Activated effector memory CD4-positive, alpha-beta T cell treated with anti-CD3 and anti-CD28 coated beads, Interleukin-2, amount 50 U/mL, for 16 hours (primary cell): Measurements from ENCODE around the gene RCOR2.
A peak's percentile ranks its signal among the peaks of the same experiment; 100 is the strongest.
"Not testable (repeated sequence)": the region's sequence is repeated elsewhere in the genome, so short reads cannot be mapped to it uniquely, and the experiment has no call there.

Experiments used
- DNase-seq: peaks from one replicate; pipeline ENCODE4 v3.0.0-alpha.2; 2020

Gene RCOR2

GRCh38 chr11:63875506-63876065 is 41.4 kb downstream of the RCOR2 start:
- DNase-seq: no peak

- DNase-seq: no peak
Measured at GRCh38 chr11:63874511-63874910, 42.5 kb downstream of the RCOR2 start.

- no peak for DNase-seq
Measured at GRCh38 chr11:63873311-63873710, 43.7 kb downstream of the RCOR2 start.

- DNase-seq: no peak
Measured at GRCh38 chr11:63872800-63873197, 44.2 kb downstream of the RCOR2 start.

GRCh38 chr11:63871962-63872799 is 44.8 kb downstream of the RCOR2 start:
- DNase-seq: peak; percentile 66

- no peak for DNase-seq
Measured at GRCh38 chr11:63870351-63871140, 46.4 kb downstream of the RCOR2 start.

- DNase-seq: peak; percentile 70
Measured at GRCh38 chr11:63869683-63870082, 47.3 kb downstream of the RCOR2 start.

GRCh38 chr11:63869171-63869591 is 47.8 kb downstream of the RCOR2 start:
- no peak for DNase-seq

GRCh38 chr11:63868399-63869064 is 48.4 kb downstream of the RCOR2 start:
- DNase-seq: no peak

GRCh38 chr11:63867511-63867910 is 49.5 kb downstream of the RCOR2 start:
- no peak for DNase-seq

- DNase-seq: peak; percentile 88
Measured at GRCh38 chr11:63866211-63866610, 50.8 kb downstream of the RCOR2 start.

- DNase-seq: not testable (repeated sequence)
Measured at GRCh38 chr11:63863620-63864019, 53.3 kb downstream of the RCOR2 start.

- no peak for DNase-seq
Measured at GRCh38 chr11:63862923-63863322, 54.0 kb downstream of the RCOR2 start.
